ENCODE data around the gene F9. TPM values are rescaled to one million over a fixed set of nuclear protein-coding genes. Genes with fewer than 3 reads are reported as not detected.

The F9 gene
- polyA plus RNA-seq, 1 donor: not detected

DNA sequence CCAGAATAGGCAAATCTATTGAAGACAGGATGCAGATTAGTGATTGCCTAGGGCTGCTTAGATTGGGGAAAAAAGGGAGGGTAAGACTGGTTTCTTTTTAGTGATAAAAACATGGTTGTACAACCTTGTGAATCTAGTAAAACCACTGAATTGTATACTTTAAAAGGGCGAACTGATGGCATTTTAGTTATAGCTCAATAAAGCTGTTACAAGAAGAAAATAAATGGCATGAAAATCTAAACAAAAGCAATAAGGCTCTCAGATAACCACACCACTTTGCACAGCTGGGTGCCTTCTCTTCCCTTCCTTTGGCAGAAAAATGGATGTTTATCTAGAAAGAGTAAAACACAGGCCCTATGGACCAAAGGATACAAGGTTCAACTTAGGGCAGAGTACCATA is 69.6 kb downstream of the F9 start:
- DNase-seq: no peak

Other genes with a start within 250 kb of the F9 start
- 1.3 TPM for gene MCF2, start 177.4 kb downstream of the F9 start, polyA plus RNA-seq (ENCODE audit: insufficient read length)

All from left kidney (tissue), 2 donors.